PC-9 (cell line): ENCODE data around the gene BANF2.

ENCODE experiments used
- EZH2 ChIP-seq: fragments of 200-600 bp; sonication (generic); IDR thresholded peaks from 2 replicates; pipeline ENCODE4 v1.8.0; 2017; ENCODE audit warnings: antibody characterized with exemption, low read depth
- TF ChIP-seq, protein P1 (sequence below): fragments of 200-600 bp; sonication (generic); conservative IDR thresholded peaks from 2 replicates; pipeline ENCODE4 v1.6.1; 2017; ENCODE audit warnings: mixed run types, antibody characterized with exemption, mild to moderate bottlenecking, moderate library complexity

DNA sequence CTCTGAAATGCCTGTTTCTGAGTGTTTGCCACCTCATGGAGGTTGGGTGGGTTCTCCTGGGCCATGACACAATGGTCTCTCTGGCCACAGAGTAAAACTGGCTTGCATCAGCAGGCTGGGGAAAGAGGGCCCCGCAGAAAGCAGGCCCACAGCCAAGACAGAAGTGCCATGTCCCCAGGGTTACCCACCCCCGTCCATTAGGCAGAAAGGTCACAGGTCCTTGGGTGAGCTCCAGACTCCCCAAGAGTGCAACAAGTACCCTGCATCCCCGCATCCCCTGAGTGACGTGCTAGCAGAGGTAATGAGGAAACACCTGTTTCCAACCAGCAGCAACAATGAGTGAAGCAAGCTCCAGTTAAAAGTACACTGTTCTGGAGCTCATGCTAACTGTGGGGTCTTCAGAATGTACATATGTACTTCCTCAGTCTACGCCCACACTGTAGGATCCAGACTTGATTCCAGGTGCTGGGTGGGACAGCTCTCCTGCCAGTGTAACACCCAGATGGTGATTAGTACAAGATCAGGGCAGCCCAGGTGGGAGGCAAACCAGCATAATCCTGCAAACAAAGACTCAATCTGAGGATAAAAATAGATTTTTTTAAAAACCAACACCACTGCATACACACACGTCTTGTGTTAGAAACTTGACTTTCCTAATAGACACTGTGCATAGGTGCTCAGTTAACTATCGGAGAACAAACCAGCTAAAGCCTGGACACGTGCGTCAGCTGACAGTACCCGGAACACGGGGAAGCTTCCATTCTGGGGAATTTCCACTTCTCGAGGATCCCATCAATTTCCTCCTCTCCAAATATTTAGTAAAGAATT is 49.3 kb upstream of the BANF2 start:
- TF ChIP-seq EZH2 = no peak
- TF ChIP-seq, protein P1, sequence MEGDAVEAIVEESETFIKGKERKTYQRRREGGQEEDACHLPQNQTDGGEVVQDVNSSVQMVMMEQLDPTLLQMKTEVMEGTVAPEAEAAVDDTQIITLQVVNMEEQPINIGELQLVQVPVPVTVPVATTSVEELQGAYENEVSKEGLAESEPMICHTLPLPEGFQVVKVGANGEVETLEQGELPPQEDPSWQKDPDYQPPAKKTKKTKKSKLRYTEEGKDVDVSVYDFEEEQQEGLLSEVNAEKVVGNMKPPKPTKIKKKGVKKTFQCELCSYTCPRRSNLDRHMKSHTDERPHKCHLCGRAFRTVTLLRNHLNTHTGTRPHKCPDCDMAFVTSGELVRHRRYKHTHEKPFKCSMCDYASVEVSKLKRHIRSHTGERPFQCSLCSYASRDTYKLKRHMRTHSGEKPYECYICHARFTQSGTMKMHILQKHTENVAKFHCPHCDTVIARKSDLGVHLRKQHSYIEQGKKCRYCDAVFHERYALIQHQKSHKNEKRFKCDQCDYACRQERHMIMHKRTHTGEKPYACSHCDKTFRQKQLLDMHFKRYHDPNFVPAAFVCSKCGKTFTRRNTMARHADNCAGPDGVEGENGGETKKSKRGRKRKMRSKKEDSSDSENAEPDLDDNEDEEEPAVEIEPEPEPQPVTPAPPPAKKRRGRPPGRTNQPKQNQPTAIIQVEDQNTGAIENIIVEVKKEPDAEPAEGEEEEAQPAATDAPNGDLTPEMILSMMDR = no peak
